Keratinocyte (primary cell): ENCODE results near the gene CLCNKB. TPM values are rescaled to one million over a fixed set of nuclear protein-coding genes. Genes with fewer than 3 reads are reported as not detected.

ENCODE experiments used
- DNase-seq: peaks from one replicate; pipeline ENCODE4 v3.0.0-alpha.2; 2011; ENCODE audit warnings: low read depth, missing footprints, low spot score
- FAIRE-seq: peaks from 2 replicates; lab custom pipeline; 2011; peaks lifted over from hg19 to GRCh38; lab: Jason Lieb, UNC
- H2AFZ ChIP-seq: 2 replicates; pipeline ENCODE4 v1.6.0; 2012; ENCODE audit warnings: low read length, control low read depth, inconsistent platforms; ENCODE audit not compliant: control insufficient read depth
- H3K27ac ChIP-seq: 2 replicates; pipeline ENCODE4 v1.5.1; 2011; ENCODE audit warnings: low read length; ENCODE audit not compliant: control insufficient read depth, insufficient read depth
- H3K27me3 ChIP-seq: 3 replicates; pipeline ENCODE4 v1.6.0; 2011; ENCODE audit warnings: low read length; ENCODE audit not compliant: control insufficient read depth, insufficient read depth; ENCODE audit errors: extremely low read depth
- H3K36me3 ChIP-seq, 2 experiments: 2 replicates in 1 of 2; 3 replicates in 1 of 2; pipeline ENCODE4 v1.5.1; 2011; ENCODE audit warnings: low read length in 2 of 2, mild to moderate bottlenecking in 1 of 2; ENCODE audit not compliant: control insufficient read depth in 2 of 2, insufficient read depth in 2 of 2; ENCODE audit errors: extremely low read depth in 1 of 2
- H3K4me1 ChIP-seq: 3 replicates; pipeline ENCODE4 v1.5.1; 2011; ENCODE audit warnings: low read length; ENCODE audit not compliant: control insufficient read depth, insufficient read depth; ENCODE audit errors: extremely low read depth
- H3K4me2 ChIP-seq: 3 replicates; pipeline ENCODE4 v1.6.0; 2011; ENCODE audit warnings: low read depth, low read length; ENCODE audit not compliant: control insufficient read depth, insufficient read depth; ENCODE audit errors: extremely low read depth
- H3K4me3 ChIP-seq, 3 experiments: fragments of 200-600 bp in 1 of 3; sonication (generic) in 1 of 3; 2 replicates in 2 of 3; 3 replicates in 1 of 3; pipeline ENCODE4 v1.5.1; 2011 to 2016; ENCODE audit warnings: low read length in 3 of 3, mild to moderate bottlenecking in 3 of 3, control low read depth in 2 of 3, inconsistent platforms in 1 of 3, low read depth in 1 of 3, mixed read lengths in 1 of 3, mixed run types in 1 of 3, moderate library complexity in 1 of 3; ENCODE audit not compliant: control insufficient read depth in 2 of 3, insufficient read depth in 2 of 3; ENCODE audit errors: extremely low read depth in 1 of 3
- H3K79me2 ChIP-seq: 2 replicates; pipeline ENCODE4 v1.6.0; 2012; ENCODE audit warnings: low read length; ENCODE audit not compliant: control insufficient read depth, insufficient read depth
- H3K9ac ChIP-seq: 3 replicates; pipeline ENCODE4 v1.6.0; 2011; ENCODE audit warnings: low read length; ENCODE audit not compliant: control insufficient read depth, insufficient read depth; ENCODE audit errors: extremely low read depth
- H3K9me1 ChIP-seq: 3 replicates; pipeline ENCODE4 v1.6.0; 2011; ENCODE audit warnings: low read length; ENCODE audit not compliant: control insufficient read depth, insufficient read depth; ENCODE audit errors: extremely low read depth
- H3K9me3 ChIP-seq: 2 replicates; pipeline ENCODE4 v1.5.1; 2012; ENCODE audit warnings: low read depth, low read length; ENCODE audit not compliant: control insufficient read depth
- H4K20me1 ChIP-seq: 3 replicates; pipeline ENCODE4 v1.6.0; 2011; ENCODE audit warnings: low read length; ENCODE audit not compliant: control insufficient read depth, insufficient read depth; ENCODE audit errors: extremely low read depth
- CTCF ChIP-seq, 3 experiments: IDR thresholded peaks in 1 of 3; conservative IDR thresholded peaks in 1 of 3; optimal IDR thresholded peaks in 1 of 3; 2 replicates in 2 of 3; 3 replicates in 1 of 3; pipeline versions ENCODE3 to v1.5.1; 2011; ENCODE audit warnings: low read length in 3 of 3, mild to moderate bottlenecking in 3 of 3, moderate library complexity in 2 of 3, control low read depth in 1 of 3, inconsistent platforms in 1 of 3; ENCODE audit not compliant: insufficient read depth in 2 of 3; ENCODE audit errors: extremely low read depth in 1 of 3
- EZH2 ChIP-seq: IDR thresholded peaks from one replicate; pipeline ENCODE4 v1.6.1; 2012; ENCODE audit warnings: inconsistent platforms, mild to moderate bottlenecking, low read length, moderate library complexity
- dilution Hi-C: fragments of 300-500 bp; cut with MboI; formaldehyde crosslinking; loops from one replicate; pipeline ENCODE4 v1.7.0; 2020; ENCODE audit warnings: low sequenced_read_pairs; ENCODE audit not compliant: extremely low pct_ligation_motif_present
- polyA plus RNA-seq, 5 experiments: library from polyadenylated mRNA; depleted of rRNA in 3 of 5; stranded (reverse) in 3 of 5; stranded (forward) in 1 of 5; unstranded in 1 of 5; fragments of >200 nt; gene quantifications; 1 replicate in 1 of 5; 2 replicates in 3 of 5; 3 replicates in 1 of 5; pipeline versions ENCODE4 v1.2.1 to v1.2.3, GENCODE V29; 2011 to 2012; ENCODE audit warnings: missing spikeins in 2 of 5, low read depth in 1 of 5, low replicate concordance in 1 of 5

The CLCNKB gene
- polyA plus RNA-seq, 1 donor (not counting 4 experiments of a cell fraction or from before 2014, with no cell fraction given), result not detected

DNA sequence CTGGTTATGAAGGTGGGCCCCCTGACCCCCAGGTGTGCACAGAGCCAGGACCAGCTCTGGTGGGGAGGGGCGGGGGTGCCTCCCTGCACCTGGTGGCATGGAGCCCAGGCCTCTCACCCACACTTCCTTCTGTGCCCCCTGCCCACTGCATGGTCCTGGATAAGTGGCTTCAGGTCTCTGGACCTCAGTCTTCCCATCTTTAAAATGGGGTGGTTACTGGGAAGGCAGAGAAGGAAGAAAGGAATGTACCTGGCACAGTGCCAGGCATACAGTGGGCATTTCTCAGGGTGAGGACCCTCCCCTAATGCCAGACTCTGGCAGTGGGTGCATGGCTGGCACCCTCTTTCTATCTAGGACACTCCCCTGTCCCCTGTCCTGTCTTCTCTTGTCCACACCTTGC, 14.3 kb upstream of the CLCNKB start:
- dilution Hi-C loops, result no loop called here
- Histone ChIP-seq H3K27me3 (peaks cover 12% of the 10 kb centered on the region), H3K4me1 (no peaks in the 10 kb centered on the region), H3K9me1 (no peaks in the 10 kb centered on the region), H4K20me1 (no peaks in the 10 kb centered on the region), H3K9ac (no peak overlapping the region), H3K4me2 (no peak overlapping the region), H3K4me3 (no peak overlapping the region), H3K79me2 (no peaks in the 10 kb centered on the region), H2AFZ (no peak overlapping the region), H3K9me3 (no peaks in the 10 kb centered on the region), H3K36me3 (no peaks in the 10 kb centered on the region), H3K27ac (no peak overlapping the region)
- no peak for FAIRE-seq
- TF ChIP-seq EZH2, result no peak
- no peak for TF ChIP-seq CTCF (optimal IDR thresholded peaks at IDR 0.05 in 1 of 3, IDR thresholded peaks at IDR 0.05 in 1 of 3, conservative IDR thresholded peaks at IDR 0.05 in 1 of 3; ENCODE audit: extremely low read depth in 1 of 3, insufficient read depth in 2 of 3, low read length in 3 of 3)
- no peak for DNase-seq

DNA sequence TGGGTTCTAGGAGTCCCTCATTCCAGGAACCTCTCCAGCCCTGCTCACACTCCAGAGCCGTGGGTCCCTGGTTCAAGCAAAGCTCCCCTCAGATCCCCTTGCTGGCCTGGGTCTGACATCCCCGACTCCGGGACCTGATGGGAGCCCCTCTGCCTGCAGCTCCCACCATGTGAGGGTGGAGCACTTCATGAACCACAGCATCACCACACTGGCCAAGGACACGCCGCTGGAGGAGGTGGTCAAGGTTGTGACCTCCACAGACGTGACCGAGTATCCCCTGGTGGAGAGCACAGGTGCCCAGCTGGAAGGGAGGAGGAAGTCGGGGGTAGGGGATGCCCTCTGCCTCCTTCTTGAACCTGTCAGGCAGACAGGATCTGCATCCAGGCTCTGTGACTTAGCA, 12.0 kb upstream of the CLCNKB start:
- dilution Hi-C loops, result no loop called here
- DNase-seq (no peak), FAIRE-seq (no peak)
- Histone ChIP-seq H3K27me3 (peaks cover 6% of the 10 kb centered on the region), H3K27ac (no peak overlapping the region), H2AFZ (no peak overlapping the region), H3K9ac (no peak overlapping the region), H3K79me2 (no peaks in the 10 kb centered on the region), H3K4me1 (no peaks in the 10 kb centered on the region), H3K4me2 (no peak overlapping the region), H3K36me3 (no peaks in the 10 kb centered on the region), H4K20me1 (no peaks in the 10 kb centered on the region), H3K9me3 (no peaks in the 10 kb centered on the region), H3K9me1 (no peaks in the 10 kb centered on the region), H3K4me3 (no peak overlapping the region)
- TF ChIP-seq CTCF (optimal IDR thresholded peaks at IDR 0.05 in 1 of 3, IDR thresholded peaks at IDR 0.05 in 1 of 3, conservative IDR thresholded peaks at IDR 0.05 in 1 of 3; ENCODE audit: extremely low read depth in 1 of 3, insufficient read depth in 2 of 3, low read length in 3 of 3) (no peak), EZH2 (no peak)
